GM21619 (cell line): Measurements from ENCODE around the gene TM4SF4.

Source experiments
- ATAC-seq: cut with Tn5 transposase; IDR thresholded peaks from one replicate; pipeline ENCODE4 v1.9.1; 2021; ENCODE audit not compliant: unreplicated experiment

TM4SF4 gene

DNA sequence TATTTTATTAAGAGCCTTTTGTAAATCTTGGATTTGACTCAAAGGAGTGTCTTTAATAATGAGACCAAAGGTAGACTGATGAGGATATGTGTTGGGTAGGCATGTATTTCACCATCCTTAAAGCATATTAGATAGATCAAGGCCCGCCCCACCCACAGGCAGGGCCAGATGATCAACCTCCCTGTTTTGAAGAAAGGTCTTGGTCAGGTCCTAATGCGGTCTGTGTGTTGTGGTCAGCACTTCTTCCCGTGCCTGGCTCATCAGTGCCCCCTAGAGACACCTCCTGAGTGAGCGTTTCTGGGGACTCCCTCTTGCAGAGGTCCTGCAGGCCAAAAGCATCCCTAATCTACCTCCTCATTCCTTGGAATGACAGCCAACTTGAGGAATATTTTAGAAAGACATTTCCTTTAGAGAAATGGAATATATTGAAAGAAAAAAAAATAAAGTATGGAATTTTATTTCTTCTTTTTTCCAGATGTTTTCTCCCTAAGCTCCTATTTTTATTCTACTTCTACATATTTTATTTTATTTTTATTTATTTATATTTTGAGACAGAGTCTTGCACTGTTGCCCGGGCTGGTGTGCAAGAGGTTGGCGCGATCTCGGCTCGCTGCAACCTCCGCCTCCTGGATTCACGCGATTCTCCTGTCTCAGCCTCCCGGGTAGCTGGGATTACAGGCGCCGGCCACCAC lies 6.0 kb downstream of the TM4SF4 start:
- ATAC-seq: peak; percentile 98

DNA sequence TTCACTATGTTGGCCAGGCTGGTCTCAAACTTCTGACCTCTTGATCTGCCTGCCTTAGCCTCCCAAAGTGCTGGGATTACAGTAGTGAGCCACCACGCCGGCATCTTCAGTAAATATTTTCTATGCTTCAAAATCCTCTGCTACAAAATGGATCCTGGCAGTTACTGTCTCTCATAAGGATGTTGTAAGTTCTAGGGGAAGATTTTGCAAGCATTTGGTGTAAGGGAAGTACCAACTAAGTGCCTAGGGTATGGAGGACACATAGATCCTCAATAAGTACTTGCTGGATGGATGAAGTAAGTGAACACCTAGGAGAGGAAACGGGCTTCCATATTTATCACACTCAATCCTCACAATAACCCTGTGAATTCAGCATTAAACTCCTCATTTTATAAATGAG lies 6.6 kb downstream of the TM4SF4 start:
- ATAC-seq: no peak

DNA sequence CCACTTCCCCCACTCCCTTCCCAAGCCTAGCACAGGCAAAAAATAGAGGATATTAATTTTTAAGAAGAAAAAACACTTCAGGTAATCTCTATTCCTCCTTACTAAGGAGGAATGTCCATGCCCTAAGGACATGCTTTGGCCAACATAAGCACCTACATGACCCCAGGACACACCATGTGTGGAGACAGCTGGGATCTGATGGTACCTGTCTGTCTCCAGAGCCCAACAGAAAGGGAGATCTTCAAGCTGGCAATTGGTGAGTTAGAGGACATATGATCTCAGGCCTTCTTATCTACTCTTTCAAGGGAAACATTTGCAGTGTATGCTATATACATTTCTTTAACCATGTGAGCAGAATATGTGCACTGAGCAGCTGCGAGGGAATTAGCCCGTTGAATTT lies 7.0 kb downstream of the TM4SF4 start:
- no peak for ATAC-seq

DNA sequence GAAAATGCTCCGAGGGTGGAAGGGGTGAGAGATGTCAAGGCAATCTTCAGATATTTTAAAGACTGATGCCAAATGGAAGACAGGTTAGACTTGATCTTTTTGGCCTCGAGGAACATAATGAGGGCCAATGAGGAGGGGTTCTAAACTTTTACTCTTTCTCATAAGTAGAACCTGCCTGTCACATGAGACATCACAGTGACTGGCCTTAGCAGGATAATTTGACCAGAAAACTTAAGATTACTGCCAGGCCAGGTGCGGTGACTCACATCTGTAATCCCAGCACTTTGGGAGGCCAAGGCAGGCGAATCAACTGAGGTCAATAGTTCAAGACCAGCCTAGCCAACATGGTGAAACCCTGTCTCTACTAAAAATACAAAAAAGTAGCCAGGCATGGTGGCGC lies 12.2 kb downstream of the TM4SF4 start:
- ATAC-seq: no peak

DNA sequence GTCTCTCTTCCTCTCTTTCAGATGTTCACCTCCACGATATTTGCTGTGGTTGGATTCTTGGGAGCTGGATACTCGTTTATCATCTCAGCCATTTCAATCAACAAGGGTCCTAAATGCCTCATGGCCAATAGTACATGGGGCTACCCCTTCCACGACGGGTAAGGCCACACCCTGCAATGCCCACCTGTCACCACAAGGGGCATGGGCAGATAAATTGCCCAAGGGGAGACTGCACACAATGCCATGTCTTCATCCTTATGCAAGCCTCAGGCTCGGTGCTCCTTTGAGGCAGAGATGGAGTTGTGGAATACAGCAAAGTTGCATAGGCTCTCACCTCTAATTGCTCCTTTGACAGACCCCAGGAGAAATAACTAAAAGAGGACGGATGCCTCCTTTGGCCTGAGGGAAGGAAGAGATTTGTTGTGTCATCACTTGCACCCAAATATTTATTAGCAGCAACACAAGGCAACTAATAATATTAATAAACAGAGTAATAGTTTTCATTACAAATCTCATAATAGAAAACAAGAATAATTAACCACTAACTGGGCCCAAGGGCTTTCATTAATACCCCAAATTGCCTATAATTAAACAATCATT lies 13.2 kb downstream of the TM4SF4 start:
- ATAC-seq: peak; percentile 78

DNA sequence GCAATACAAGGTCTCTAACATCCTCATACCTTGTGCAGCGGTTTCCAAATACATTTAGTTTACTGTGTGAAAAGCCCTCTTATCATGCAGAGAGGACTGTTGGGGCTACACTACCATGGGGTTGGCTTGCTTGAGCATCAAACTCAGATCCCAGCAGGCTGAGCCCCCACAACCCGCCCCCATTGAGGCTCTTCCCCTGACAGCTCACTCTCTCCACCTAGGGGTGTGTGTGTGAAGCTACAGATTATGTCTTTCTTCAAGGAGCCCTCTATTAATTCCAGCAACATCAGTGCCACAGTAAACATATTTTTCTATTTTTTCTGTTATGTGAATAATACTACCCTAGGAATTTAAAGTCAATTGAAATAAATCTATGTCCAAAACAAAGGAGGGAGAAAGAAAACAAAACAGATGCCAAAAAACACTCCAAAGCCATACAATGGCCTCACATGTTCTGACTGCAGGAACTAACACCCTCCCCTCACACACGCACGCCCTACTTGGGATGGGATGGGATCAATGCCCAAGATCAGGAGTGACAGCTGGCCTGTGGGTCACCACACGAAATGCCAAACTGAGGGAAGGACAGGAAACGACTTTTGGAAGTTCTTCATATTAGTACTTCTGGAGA lies 14.7 kb downstream of the TM4SF4 start:
- no peak for ATAC-seq

DNA sequence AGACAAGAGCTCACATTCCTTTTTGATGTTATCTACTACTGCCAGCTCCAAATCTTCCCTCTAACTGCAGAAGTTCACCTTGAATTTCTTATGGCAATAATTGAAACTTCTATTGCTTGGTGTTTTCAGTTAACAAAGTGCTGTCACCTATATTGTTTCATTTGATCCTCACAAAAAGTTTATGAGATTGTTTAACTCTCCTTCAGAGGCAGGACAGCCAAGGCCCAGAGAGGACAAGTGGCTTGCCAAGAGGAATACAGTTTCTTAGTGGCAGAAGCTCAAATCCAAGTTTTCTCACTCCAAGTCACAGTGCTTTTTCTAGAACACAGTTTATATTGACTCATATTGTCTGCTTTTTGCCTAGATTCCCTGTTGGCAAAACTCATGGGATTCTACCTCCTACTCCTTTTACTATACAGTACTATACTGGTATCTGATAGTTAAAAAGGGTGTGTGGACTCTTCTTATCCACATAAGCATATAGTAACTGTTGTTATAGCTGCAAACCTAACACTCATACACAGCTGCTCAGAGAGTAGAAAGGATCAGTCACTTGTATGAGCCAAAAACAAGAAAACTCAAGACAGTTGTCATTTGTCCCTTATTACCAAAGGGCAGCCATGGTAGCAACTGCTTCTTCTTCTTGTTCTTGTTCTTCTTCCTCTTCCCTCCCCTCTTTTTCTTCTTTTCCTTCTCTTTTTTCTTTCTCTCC lies 15.9 kb downstream of the TM4SF4 start:
- no peak for ATAC-seq

DNA sequence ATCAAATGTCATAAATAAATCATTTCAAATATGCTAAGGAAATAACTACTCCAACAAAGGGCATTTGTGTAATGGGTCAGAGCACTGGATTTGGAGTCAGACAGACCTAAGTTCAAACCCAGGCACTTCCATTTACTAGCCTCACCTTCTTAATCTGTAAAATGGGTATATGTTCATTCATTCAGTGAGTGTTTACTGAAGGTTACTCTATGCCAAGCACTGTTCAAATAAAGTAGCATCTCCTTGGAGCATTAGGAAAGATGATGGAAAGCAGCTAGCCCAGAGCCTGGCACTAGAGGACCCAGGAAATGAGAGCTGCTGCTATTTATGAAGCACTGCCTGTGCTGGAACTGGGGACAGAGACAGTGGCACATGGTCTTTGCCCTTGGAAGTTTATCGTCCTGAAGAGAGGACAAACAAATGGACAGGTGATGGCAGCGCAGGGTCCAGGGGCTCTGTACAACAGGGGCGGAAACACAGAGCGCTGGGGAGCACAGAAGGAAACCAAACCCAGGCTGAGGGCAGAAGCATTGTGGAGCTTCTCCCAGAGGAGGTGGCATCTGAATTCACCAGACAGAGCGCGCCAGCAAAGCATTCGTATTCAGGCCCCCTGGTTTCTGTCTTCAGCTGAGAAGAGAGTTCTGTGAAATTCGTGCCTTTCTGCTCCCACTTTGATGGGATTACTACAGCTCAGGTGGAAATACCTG lies 19.0 kb downstream of the TM4SF4 start:
- ATAC-seq: no peak

DNA sequence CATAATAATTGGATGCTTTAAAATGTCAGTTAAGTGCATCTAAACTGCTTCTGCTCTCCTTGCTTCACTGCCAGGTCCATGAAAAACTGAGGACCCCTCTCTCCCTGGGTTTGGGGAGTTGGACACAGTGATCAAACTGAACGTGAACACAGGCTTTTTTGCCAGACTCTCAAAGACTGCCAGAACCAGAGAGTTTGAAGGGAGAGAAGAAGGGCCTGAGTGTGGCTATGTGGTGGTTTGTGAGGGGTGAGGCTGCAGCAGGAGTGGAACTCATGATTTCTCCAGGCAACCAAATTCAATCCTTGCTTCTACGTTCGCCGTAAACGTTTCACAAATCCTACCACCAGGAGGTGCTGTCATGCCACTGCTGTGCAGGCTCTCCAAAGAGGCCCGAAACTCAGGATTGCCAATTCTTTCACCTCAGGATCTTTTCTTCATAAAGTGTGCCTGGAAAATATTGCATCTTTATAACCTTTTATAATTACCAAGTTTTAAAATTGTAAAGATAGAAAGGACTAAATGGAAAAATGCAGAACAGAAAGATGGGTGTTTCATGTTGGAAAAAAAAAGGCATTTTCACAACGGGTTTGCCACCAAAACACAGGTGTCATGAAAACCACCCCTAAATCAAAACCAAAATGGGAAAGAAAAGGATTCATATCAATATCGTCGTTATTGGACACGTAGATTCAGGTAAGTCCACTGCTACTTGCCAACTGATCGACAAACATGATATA lies 19.7 kb downstream of the TM4SF4 start:
- ATAC-seq: no peak

DNA sequence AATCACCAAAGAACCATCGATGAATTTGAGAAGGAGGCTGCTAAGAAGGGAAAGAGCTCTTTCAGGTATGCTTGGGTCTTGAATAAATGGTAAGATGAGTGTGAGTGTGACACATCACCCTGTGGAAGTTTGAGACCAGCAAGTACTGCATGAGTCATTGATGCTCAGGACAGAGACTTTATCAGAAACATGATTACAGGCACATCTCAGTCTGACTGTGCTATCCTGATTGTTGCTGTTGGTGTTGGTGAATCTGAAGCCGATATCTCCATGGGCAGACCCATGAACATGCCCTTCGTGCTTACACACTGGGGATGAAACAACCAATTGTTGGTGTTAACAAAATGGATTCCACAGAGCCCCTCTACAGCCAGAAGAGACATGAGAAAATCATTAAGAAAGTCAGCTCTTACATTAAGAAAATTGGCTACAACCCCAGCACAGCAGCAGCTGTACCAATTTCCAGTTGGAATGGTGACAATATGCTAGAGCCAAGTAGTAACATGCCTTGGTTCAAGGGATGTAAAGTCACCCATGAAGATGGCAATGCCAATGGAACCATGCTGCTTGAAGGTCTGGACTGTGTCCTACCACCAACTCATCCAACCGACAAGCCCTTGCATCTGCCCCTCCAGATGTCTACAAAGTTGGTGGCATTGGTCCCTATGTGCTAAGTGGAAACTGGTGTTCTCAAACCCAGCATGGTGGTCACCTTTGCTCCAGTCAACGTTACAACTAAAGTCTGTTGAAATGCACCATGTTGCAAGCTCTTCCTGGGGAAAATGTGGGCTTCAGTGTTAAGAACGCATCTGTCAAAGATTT lies 20.5 kb downstream of the TM4SF4 start:
- no peak for ATAC-seq

DNA sequence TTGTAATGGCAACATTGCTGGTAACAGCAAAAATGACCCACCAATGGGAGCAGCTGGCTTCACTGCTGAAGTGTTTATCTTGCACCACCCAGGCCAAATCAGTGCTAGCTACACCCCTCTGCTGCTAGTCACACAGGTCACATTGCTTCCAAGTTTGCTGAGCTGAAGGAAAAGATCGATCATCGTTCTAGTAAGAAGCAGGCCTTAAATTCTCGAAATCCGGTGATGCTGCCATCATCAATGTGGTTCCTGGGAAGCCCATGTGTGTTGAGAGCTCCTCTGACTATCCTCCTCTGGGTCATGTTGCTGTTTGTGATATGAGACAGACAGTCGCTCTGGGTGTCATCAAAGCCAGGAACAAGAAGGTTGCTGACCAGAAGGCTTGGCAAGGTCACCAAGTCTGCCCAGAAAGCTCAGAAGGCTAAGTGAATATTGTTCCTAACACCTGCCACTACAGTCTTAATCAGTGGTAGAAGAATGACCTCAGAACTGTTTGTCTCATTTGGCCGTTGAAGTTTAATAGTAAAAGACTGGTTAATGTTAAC lies 21.2 kb downstream of the TM4SF4 start:
- ATAC-seq: no peak

DNA sequence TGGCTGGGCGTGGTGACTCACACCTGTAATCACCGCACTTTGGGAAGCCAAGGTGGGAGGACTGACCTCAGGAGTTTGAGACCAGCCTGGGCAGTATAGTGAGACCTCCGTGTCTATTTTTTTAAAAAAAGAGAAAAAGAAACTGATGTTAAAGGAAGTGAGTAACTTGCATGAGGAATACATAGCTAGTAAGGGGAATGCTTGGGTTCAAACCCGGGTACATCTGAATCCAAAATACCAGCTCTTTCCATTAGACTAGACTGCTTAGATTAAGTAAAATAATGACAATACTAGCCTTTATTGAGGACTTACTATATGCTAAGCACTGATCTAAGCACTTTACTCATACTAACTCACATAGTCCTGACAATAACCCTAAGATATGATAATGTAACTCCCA lies 22.4 kb downstream of the TM4SF4 start:
- no peak for ATAC-seq

DNA sequence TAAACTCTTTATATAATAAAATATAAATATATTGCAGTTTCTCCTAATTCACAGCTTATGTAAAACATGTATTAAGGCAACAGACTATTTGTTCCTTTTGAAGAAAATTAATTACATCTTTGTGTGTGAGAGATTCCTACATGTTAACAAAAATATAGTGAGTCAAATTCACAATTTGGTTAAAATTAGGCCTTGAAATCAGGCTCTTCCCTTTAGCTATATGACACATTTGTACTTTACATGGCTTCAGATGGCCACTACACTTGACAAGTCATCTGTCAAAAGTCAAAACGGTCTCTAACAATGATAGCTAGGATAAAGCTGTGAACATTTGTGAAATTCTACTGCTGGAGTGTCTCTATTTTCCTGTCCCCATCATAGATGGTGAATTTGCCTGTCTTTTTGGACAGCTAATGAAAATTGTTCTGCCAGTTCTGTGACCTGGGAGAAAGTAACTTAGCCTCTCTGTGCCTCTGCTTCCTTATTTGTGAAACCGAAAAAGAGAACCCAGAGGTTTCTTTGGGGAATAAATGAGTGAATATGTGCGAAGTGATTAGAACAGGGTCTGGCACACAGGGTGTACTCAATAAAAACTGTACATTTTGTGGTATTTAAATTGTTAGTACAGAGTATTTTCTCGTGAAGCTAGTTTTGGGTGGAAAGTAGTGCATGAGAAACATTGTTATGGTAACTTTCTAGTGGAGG lies 23.6 kb downstream of the TM4SF4 start:
- ATAC-seq: no peak

DNA sequence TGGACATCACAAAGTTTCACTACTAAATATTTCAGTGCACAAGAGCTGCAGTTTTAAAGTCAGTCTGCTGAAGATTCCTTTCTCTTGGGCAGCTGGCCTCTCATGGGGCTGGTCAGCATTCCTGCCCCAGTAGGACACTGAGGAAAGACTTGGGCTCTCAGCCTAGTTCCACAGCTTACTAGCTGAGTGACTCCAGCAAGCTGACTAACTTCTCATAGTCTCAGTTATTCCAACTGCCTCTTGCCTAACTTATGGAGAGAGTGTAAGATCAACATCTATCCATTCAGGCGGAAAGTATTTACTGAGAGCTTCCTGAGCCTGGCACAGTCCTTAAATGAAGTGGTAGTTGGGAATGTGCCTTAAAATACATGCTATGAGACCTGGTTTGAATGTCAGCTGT lies 27.0 kb downstream of the TM4SF4 start:
- no peak for ATAC-seq

DNA sequence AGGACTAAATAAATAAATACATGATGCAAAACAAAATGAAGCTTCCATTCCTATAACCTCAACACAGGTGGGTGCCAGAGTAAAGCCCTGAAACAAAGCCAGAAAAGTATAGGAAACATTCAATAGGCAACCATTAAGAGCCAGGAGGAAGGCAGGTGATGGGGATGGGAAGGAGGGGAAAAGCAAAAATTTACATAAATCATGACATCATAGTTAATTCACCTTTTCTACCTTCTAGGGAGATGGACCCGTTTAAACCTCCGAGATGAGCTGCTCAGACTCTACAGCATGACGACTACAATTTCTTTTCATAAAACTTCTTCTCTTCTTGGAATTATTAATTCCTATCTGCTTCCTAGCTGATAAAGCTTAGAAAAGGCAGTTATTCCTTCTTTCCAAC lies 27.9 kb downstream of the TM4SF4 start:
- ATAC-seq: no peak

DNA sequence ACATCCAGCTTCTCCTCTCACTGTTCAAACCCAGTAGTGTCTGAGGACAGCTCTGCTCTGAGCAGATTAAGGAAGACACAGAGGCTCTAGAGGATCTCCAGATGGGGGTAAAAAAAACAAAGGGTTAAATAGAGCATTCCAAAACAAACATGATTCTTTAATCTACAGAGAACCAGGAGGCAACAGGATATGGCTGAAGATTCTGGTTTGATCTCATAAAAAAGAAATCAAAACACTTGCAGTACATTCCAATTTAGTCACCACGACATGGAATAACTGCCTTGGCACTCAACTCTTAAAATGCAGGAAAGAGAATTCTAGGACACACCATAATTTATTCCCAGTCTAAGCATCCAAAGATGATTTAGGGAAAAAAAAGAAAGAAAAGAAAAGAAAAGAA lies 32.0 kb downstream of the TM4SF4 start:
- no peak for ATAC-seq

DNA sequence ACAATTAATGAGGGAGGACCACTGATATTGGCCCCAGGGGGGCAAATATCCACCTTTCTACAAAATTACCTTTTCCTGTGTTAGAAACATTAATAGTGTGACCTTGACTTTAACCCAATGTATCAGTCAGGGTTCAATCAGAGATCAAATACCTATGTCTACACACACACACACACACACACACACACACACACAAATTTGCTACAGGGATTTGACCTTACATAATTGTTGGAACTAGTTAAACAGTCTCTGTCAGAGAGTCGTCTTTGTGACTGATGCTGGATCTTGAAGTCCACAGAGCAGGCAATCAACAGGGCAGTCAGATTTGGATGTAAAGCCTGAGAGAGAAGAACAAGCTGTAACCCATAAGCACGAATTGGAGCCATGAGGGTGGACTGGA lies 32.5 kb downstream of the TM4SF4 start:
- ATAC-seq: no peak

DNA sequence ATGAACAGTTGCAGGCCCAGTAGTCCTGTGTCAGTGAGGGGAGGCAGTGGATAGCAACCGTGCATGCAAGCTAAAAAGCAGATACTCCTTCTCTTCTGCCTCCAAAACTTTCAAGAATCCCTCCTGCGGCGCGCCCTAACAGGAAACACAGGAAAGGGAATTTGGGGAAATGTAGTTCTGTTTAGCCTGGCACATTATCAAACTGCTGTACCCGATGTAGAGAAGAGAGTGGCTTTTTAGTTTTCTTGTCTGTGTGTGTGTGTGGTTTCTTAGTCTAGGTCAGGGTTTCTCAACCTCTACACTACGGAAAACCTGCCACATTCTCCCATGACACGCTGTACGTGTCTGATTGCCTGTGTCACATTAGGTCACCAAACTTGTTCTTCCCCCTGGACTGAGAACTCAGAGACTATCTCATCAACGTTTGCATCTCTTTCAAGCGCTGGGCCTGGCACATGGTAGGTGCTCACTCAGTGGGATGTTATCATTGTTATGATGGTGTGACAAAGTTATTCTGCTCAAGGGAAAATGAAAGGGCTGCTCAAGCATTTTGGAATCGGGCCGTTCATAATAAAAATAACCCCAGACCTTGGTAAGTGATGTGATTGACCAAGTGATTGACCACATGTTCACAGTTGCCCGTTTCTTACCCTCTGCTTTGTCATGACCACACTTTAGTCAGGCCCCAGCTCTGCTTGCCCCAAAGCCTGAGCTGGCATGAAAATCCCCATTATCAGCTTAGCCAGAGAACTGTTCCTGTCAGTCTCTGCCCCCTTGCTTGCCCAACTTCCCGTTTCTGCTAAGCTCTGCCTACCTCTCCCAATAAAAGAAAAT lies 33.2 kb downstream of the TM4SF4 start:
- peak; percentile 35 for ATAC-seq
